HUES64 (cell line): ENCODE data around the gene NSG1.

Source experiments
- H3K27ac ChIP-seq: 2 replicates; pipeline ENCODE4 v1.7.0; 2013; ENCODE audit warnings: low read depth, low read length, inconsistent platforms
- H3K27me3 ChIP-seq: 2 replicates; pipeline ENCODE4 v1.6.1; 2013; ENCODE audit warnings: mild to moderate bottlenecking, low read length; ENCODE audit not compliant: insufficient read depth
- H3K36me3 ChIP-seq: 2 replicates; pipeline ENCODE4 v1.6.1; 2013; ENCODE audit warnings: mild to moderate bottlenecking, low read length; ENCODE audit not compliant: insufficient read depth
- H3K4me1 ChIP-seq: 2 replicates; pipeline ENCODE4 v1.6.1; 2013; ENCODE audit warnings: mild to moderate bottlenecking, low read length, moderate library complexity; ENCODE audit not compliant: insufficient read depth
- H3K4me3 ChIP-seq: 2 replicates; pipeline ENCODE4 v1.5.1; 2013; ENCODE audit warnings: mild to moderate bottlenecking, low read length, moderate library complexity
- H3K9ac ChIP-seq: 2 replicates; pipeline ENCODE4 v1.6.1; 2013; ENCODE audit warnings: mild to moderate bottlenecking, low read depth, low read length
- H3K9me3 ChIP-seq: 2 replicates; pipeline ENCODE4 v1.6.1; 2013; ENCODE audit warnings: low read depth, low read length; ENCODE audit not compliant: insufficient read depth
- WGBS: fragments of 150-250, 120-280 bp; methylation state at CpG from one replicate; pipeline ENCODE4 v1.1.7; 2013; ENCODE audit warnings: missing lambda C conversion rate; 5-methylcytosine and 5-hydroxymethylcytosine counted together

Gene NSG1

GRCh38 chr4:4388836-4389575, 2.1 kb downstream of the NSG1 start:
- no peak overlapping the region for H3K4me3 ChIP-seq
- no peaks in the 10 kb centered on the region for H3K9me3 ChIP-seq
- H3K36me3 ChIP-seq, result peaks cover 6% of the 10 kb centered on the region; the same call in 1 of the 2 replicates
- H3K27me3 ChIP-seq, result peaks cover 66% of the 10 kb centered on the region
- H3K9ac ChIP-seq, result no peak overlapping the region
- no peaks in the 10 kb centered on the region for H3K4me1 ChIP-seq
- WGBS, result 83% methylated on average over 18 of the region's 18 CpGs
- H3K27ac ChIP-seq, result no peak overlapping the region

GRCh38 chr4:4390046-4390445, 3.1 kb downstream of the NSG1 start:
- H3K27ac ChIP-seq, result no peak overlapping the region
- no peaks in the 10 kb centered on the region for H3K9me3 ChIP-seq
- peaks cover 56% of the 10 kb centered on the region for H3K27me3 ChIP-seq
- WGBS, result 81% methylated on average over 7 of the region's 7 CpGs
- no peak overlapping the region for H3K4me3 ChIP-seq
- no peaks in the 10 kb centered on the region for H3K4me1 ChIP-seq
- H3K36me3 ChIP-seq, result peaks cover 6% of the 10 kb centered on the region; the same call in 1 of the 2 replicates
- H3K9ac ChIP-seq, result no peak overlapping the region

- Histone ChIP-seq H3K4me3 (no peak overlapping the region), H3K36me3 (peaks cover 6% of the 10 kb centered on the region; the same call in 1 of the 2 replicates), H3K4me1 (no peaks in the 10 kb centered on the region), H3K9me3 (no peaks in the 10 kb centered on the region), H3K27ac (no peak overlapping the region), H3K9ac (no peak overlapping the region), H3K27me3 (peaks cover 49% of the 10 kb centered on the region)
- 82% methylated on average over 11 of the region's 11 CpGs for WGBS
Measured at GRCh38 chr4:4390515-4391240, 3.8 kb downstream of the NSG1 start.

GRCh38 chr4:4391866-4392265, 5.0 kb downstream of the NSG1 start:
- no peaks in the 10 kb centered on the region for H3K9me3 ChIP-seq
- peaks cover 37% of the 10 kb centered on the region for H3K27me3 ChIP-seq
- WGBS, result 97% methylated on average over 4 of the region's 4 CpGs
- no peak overlapping the region for H3K9ac ChIP-seq
- 0 out of 2 replicates have a peak, but pooled peaks cover 3% of the 10 kb centered on the region for H3K4me1 ChIP-seq
- peaks cover 6% of the 10 kb centered on the region; the same call in 1 of the 2 replicates for H3K36me3 ChIP-seq
- no peak overlapping the region for H3K4me3 ChIP-seq
- H3K27ac ChIP-seq, result no peak overlapping the region

- Histone ChIP-seq H3K27ac (no peak overlapping the region), H3K9me3 (no peaks in the 10 kb centered on the region), H3K4me3 (no peak overlapping the region), H3K9ac (no peak overlapping the region), H3K4me1 (0 out of 2 replicates have a peak, but pooled peaks cover 3% of the 10 kb centered on the region), H3K36me3 (peaks cover 6% of the 10 kb centered on the region; the same call in 1 of the 2 replicates), H3K27me3 (peaks cover 30% of the 10 kb centered on the region)
- 91% methylated on average over 13 of the region's 13 CpGs for WGBS
Measured at GRCh38 chr4:4392501-4393183, 5.7 kb downstream of the NSG1 start.

GRCh38 chr4:4394644-4395043, 7.7 kb downstream of the NSG1 start:
- Histone ChIP-seq H3K9ac (no peak overlapping the region), H3K4me3 (no peak overlapping the region), H3K9me3 (no peaks in the 10 kb centered on the region), H3K27ac (no peak overlapping the region), H3K4me1 (0 out of 2 replicates have a peak, but pooled peaks cover 3% of the 10 kb centered on the region), H3K36me3 (peaks cover 6% of the 10 kb centered on the region; the same call in 1 of the 2 replicates), H3K27me3 (peaks cover 10% of the 10 kb centered on the region)
- WGBS, result 82% methylated on average over 9 of the region's 9 CpGs

- Histone ChIP-seq H3K27ac (no peak overlapping the region), H3K27me3 (peaks cover 2% of the 10 kb centered on the region; the same call in 1 of the 2 replicates), H3K4me1 (0 out of 2 replicates have a peak, but pooled peaks cover 3% of the 10 kb centered on the region), H3K4me3 (no peak overlapping the region), H3K36me3 (peaks cover 6% of the 10 kb centered on the region; the same call in 1 of the 2 replicates), H3K9ac (no peak overlapping the region), H3K9me3 (no peaks in the 10 kb centered on the region)
- 90% methylated on average over 9 of the region's 9 CpGs for WGBS
Measured at GRCh38 chr4:4395371-4395770, 8.5 kb downstream of the NSG1 start.

- no peak overlapping the region for H3K9ac ChIP-seq
- no peaks in the 10 kb centered on the region for H3K27me3 ChIP-seq
- H3K27ac ChIP-seq, result no peak overlapping the region
- no peaks in the 10 kb centered on the region for H3K9me3 ChIP-seq
- 0 out of 2 replicates have a peak, but pooled peaks cover 3% of the 10 kb centered on the region for H3K4me1 ChIP-seq
- 66% methylated on average over 26 of the region's 26 CpGs for WGBS
- H3K4me3 ChIP-seq, result no peak overlapping the region
- peaks cover 6% of the 10 kb centered on the region; the same call in 1 of the 2 replicates for H3K36me3 ChIP-seq
Measured at GRCh38 chr4:4395849-4396627, 9.1 kb downstream of the NSG1 start.

- WGBS, result 87% methylated on average over 17 of the region's 19 CpGs
- Histone ChIP-seq H3K36me3 (peaks cover under 1% of the 10 kb centered on the region; the same call in 1 of the 2 replicates), H3K4me3 (no peak overlapping the region), H3K9me3 (no peaks in the 10 kb centered on the region), H3K27ac (no peak overlapping the region), H3K4me1 (0 out of 2 replicates have a peak, but pooled peaks cover 3% of the 10 kb centered on the region), H3K9ac (no peak overlapping the region), H3K27me3 (no peaks in the 10 kb centered on the region)
Measured at GRCh38 chr4:4396628-4397440, 9.9 kb downstream of the NSG1 start.

GRCh38 chr4:4397441-4397819, 10.5 kb downstream of the NSG1 start:
- H3K4me1 ChIP-seq, result 0 out of 2 replicates have a peak, but pooled peaks cover 3% of the 10 kb centered on the region
- no peak overlapping the region for H3K27ac ChIP-seq
- H3K9me3 ChIP-seq, result no peaks in the 10 kb centered on the region
- no peak overlapping the region for H3K4me3 ChIP-seq
- H3K36me3 ChIP-seq, result no peaks in the 10 kb centered on the region; the same call in 1 of the 2 replicates
- H3K27me3 ChIP-seq, result no peaks in the 10 kb centered on the region
- H3K9ac ChIP-seq, result no peak overlapping the region
- 94% methylated on average over 13 of the region's 13 CpGs for WGBS
